ENCODE data around the gene YWHAH.

Gene YWHAH

GRCh38 chr22:31921106-31921505, 23.2 kb upstream of the YWHAH start:
- TF ChIP-seq, protein P1, sequence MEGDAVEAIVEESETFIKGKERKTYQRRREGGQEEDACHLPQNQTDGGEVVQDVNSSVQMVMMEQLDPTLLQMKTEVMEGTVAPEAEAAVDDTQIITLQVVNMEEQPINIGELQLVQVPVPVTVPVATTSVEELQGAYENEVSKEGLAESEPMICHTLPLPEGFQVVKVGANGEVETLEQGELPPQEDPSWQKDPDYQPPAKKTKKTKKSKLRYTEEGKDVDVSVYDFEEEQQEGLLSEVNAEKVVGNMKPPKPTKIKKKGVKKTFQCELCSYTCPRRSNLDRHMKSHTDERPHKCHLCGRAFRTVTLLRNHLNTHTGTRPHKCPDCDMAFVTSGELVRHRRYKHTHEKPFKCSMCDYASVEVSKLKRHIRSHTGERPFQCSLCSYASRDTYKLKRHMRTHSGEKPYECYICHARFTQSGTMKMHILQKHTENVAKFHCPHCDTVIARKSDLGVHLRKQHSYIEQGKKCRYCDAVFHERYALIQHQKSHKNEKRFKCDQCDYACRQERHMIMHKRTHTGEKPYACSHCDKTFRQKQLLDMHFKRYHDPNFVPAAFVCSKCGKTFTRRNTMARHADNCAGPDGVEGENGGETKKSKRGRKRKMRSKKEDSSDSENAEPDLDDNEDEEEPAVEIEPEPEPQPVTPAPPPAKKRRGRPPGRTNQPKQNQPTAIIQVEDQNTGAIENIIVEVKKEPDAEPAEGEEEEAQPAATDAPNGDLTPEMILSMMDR (conservative IDR thresholded peaks at IDR 0.05; ENCODE audit: control insufficient read depth, insufficient read depth, low read depth, low read length), result no peak
- no peak overlapping the region for H3K4me3 ChIP-seq (ENCODE audit: control insufficient read depth, low read depth, low read length)
- no peak for DNase-seq (ENCODE audit: low read depth)

DNA sequence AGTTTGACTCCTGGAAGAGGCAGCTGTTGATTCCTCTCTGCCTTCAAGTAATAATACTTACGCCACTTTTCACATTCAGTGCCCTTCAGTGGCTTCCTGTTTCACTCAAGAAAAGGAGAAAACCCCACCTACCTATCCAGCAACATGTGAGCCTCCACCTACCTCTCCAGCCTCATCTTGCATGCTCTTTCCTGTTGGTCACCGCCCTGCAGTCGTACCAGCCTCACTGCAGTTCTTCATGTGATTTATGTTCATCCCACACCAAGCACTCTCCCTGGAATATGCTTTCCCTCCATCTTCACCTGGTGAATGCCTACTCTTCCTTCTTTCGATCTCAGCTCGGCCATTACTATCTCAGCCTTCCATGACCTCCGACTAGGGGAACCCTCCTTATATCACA, 21.8 kb upstream of the YWHAH start:
- no peak for DNase-seq (ENCODE audit: low read depth)
- TF ChIP-seq, protein P1 (conservative IDR thresholded peaks at IDR 0.05; ENCODE audit: control insufficient read depth, insufficient read depth, low read depth, low read length), result no peak
- H3K4me3 ChIP-seq (ENCODE audit: control insufficient read depth, low read depth, low read length), result no peak overlapping the region

DNA sequence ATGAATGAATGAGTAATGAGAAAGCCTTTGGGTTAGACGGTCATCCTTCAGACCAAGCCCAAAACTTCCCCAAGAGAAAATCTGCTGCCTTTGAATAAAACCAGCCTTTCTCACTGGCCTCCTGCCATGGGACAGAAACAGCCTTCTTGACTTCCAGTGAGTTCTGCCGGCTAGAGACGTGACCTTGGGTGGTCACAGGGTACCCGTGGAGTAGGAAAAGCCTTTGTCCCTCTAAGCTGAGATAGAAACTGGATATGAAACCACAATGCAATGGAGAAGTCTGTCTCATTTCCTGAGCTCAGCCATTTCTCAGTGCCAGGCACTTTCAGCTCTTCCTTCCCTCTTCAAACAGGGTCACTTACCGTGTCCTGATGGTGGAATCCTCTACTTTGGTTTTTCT, 21.2 kb upstream of the YWHAH start:
- TF ChIP-seq, protein P1 (conservative IDR thresholded peaks at IDR 0.05; ENCODE audit: control insufficient read depth, insufficient read depth, low read depth, low read length), result no peak
- H3K4me3 ChIP-seq (ENCODE audit: control insufficient read depth, low read depth, low read length), result no peak overlapping the region
- DNase-seq (ENCODE audit: low read depth), result no peak

- TF ChIP-seq, protein P1 (conservative IDR thresholded peaks at IDR 0.05; ENCODE audit: control insufficient read depth, insufficient read depth, low read depth, low read length), result no peak
- H3K4me3 ChIP-seq (ENCODE audit: control insufficient read depth, low read depth, low read length), result no peak overlapping the region
- no peak for DNase-seq (ENCODE audit: low read depth)
These were observed 20.6 kb upstream of the YWHAH start for GRCh38 chr22:31923747-31924146.

- no peak overlapping the region for H3K4me3 ChIP-seq (ENCODE audit: control insufficient read depth, low read depth, low read length)
- no peak for DNase-seq (ENCODE audit: low read depth)
- TF ChIP-seq, protein P1 (conservative IDR thresholded peaks at IDR 0.05; ENCODE audit: control insufficient read depth, insufficient read depth, low read depth, low read length), result no peak
These were observed 19.3 kb upstream of the YWHAH start for GRCh38 chr22:31925056-31925455.

DNA sequence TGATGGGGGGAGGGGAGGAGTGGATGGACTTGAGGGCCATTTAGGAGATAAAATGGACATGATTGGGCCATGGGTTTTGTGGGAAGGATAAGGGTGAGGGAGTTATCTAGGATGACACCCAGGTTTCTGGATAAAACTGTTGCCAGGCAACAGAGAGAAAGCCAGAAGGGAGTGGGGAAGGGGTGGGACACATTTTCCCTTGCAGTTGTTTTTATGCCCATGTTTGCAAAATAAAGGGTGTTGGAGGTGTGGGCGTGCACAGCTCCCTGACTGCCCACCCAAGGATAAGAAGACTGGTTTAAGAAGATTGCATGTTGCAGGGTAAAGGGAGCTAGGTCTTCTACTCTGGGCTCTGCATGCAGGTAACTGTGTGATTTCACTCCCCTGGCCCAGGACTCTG, 18.3 kb upstream of the YWHAH start:
- no peak overlapping the region for H3K4me3 ChIP-seq (ENCODE audit: control insufficient read depth, low read depth, low read length)
- no peak for DNase-seq (ENCODE audit: low read depth)
- TF ChIP-seq, protein P1 (conservative IDR thresholded peaks at IDR 0.05; ENCODE audit: control insufficient read depth, insufficient read depth, low read depth, low read length), result no peak

DNA sequence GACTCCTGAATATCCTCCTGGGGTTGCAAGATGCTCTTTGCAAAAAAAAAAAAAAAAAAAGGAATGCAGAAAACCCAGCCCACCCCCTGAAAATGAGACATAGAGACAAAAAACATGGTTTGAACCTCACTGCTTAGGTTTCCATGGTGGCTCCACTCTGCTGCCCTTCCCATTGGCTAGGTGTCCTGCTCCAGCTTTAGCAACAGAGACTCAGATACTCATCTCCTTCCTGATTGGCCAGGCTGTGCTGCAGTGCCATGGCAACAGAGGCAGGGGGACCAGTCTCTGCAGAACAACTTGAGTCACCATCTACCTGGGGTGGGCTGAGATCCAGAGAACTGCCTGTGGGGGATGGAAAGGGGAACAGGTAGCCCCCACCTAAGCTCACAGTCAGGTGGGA, 17.4 kb upstream of the YWHAH start:
- TF ChIP-seq, protein P1 (conservative IDR thresholded peaks at IDR 0.05; ENCODE audit: control insufficient read depth, insufficient read depth, low read depth, low read length), result no peak
- H3K4me3 ChIP-seq (ENCODE audit: control insufficient read depth, low read depth, low read length), result no peak overlapping the region
- DNase-seq (ENCODE audit: low read depth), result no peak

All from fibroblast of mammary gland (primary cell).